Astrocyte of the cerebellum (primary cell): ENCODE measurements around the gene GTF3C1.
"Not testable (repeated sequence)": the region's sequence is repeated elsewhere in the genome, so short reads cannot be mapped to it uniquely, and the experiment has no call there.

Source experiments
- DNase-seq: peaks from one replicate; pipeline ENCODE4 v3.0.0-alpha.2; 2011; ENCODE audit warnings: low read depth
- H3K4me3 ChIP-seq: 2 replicates; pipeline ENCODE4 v1.5.1; 2011; ENCODE audit warnings: mild to moderate bottlenecking, low read depth, low read length, moderate library complexity
- in situ Hi-C: cut with HindIII; loops from 2 replicates; pipeline ENCODE4 v1.10.0; 2017; ENCODE audit warnings: low sequenced_read_pairs
- TF ChIP-seq, protein P1 (sequence below): IDR thresholded peaks from 2 replicates; pipeline ENCODE4 v1.5.1; 2012; ENCODE audit warnings: low read length, low read depth, moderate library complexity, mild to moderate bottlenecking; ENCODE audit errors: missing control alignments

The GTF3C1 gene

DNA sequence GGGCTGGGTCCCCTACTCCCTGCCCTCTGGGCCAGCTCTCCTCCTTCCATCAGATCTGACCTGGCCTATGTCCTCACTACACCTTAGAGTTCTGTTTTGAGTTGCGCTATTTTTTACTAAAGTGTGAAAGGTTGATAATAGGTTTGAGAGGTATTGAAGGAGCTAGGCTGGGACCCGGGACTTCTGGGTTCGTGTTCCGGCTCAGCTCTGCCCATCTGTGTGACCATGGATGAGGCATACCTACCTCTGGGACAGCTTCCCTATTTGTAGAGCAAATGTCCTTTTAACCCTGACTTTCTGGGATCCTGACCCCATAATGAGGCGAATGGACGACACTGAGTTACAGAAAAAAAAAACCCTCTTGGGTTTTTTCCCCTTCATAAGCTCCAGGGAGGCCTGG lies 111.8 kb downstream of the GTF3C1 start:
- DNase-seq, result no peak
- no peak overlapping the region for H3K4me3 ChIP-seq
- in situ Hi-C loops, result no loop called here
- TF ChIP-seq, protein P1, sequence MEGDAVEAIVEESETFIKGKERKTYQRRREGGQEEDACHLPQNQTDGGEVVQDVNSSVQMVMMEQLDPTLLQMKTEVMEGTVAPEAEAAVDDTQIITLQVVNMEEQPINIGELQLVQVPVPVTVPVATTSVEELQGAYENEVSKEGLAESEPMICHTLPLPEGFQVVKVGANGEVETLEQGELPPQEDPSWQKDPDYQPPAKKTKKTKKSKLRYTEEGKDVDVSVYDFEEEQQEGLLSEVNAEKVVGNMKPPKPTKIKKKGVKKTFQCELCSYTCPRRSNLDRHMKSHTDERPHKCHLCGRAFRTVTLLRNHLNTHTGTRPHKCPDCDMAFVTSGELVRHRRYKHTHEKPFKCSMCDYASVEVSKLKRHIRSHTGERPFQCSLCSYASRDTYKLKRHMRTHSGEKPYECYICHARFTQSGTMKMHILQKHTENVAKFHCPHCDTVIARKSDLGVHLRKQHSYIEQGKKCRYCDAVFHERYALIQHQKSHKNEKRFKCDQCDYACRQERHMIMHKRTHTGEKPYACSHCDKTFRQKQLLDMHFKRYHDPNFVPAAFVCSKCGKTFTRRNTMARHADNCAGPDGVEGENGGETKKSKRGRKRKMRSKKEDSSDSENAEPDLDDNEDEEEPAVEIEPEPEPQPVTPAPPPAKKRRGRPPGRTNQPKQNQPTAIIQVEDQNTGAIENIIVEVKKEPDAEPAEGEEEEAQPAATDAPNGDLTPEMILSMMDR, result no peak

DNA sequence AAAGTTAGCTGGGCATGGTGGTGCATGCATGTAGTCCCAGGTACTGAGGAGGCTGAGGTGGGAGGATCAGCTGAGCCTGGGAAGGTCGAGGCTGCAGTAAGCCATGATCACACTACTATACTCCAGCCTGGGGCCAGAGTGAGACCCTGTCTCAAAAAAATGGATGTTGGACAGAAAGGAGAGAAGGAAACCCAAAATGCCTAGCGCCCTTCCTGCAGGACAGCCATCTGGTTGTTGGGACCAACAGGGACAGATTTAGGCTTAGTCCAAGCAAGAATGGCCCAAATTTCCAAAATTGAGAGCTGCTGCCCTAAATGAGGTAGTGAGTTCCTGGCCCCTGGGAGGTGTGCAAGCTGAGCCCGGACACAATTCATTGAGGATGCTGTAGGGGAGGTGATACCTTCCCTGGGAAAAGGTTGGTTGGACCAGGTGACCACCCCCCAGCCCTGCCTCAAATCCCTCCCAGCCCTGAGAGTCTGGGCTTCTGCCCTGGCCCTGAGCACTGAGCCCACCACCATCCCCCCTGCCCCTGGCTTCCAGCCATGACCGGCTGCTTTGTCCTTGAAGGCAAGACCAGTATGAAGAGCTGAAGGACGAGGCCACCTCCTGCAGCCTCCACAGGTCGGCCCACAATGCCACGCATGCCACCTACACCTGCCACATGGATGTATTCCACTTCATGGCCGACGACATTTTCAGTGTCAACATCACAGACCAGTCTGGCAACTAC lies 112.6 kb downstream of the GTF3C1 start:
- DNase-seq, result no peak
- in situ Hi-C loops, result no loop called here
- TF ChIP-seq, protein P1, result no peak
- no peak overlapping the region for H3K4me3 ChIP-seq

DNA sequence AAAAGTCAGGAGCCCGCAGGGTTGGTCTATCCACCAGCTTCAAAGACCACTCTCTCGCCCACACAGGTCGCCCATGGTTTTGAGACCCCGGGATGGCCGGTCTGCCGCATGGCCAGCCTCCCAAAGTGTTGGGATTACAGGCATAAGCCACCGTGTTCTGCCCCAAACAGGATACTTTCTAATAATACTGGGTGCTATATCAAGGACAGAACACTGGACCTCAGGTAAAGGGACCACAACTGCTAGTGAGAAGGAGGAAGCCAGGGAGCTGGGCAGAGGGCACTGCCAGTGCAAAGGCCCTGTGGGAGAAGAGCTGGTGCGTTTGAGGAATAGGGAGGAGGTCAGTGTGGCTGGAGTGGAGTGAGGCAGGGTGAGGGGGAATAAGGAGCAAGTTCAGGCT lies 113.6 kb downstream of the GTF3C1 start:
- H3K4me3 ChIP-seq, result no peak overlapping the region
- TF ChIP-seq, protein P1, result no peak
- in situ Hi-C loops, result no loop called here
- DNase-seq, result no peak

DNA sequence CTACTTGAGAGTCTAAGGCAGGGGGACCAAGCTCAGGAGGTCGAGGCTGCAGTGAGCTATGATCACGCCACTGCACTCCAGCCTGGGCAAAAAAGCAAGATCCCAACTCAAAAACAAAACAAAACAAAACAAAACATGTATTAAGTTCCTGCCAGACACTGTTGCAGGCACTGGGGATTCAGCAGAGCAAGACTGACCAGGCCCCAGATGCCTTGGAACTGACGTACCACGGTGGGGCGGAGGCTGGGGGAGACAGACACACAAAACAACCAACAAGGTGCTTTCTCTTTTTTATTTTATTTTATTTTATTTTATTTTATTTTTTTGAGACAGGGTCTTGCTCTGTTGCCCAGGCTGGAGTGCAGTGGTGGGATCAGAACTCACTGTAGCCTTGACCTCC lies 114.6 kb downstream of the GTF3C1 start:
- H3K4me3 ChIP-seq, in situ Hi-C loops: not testable (repeated sequence)

DNA sequence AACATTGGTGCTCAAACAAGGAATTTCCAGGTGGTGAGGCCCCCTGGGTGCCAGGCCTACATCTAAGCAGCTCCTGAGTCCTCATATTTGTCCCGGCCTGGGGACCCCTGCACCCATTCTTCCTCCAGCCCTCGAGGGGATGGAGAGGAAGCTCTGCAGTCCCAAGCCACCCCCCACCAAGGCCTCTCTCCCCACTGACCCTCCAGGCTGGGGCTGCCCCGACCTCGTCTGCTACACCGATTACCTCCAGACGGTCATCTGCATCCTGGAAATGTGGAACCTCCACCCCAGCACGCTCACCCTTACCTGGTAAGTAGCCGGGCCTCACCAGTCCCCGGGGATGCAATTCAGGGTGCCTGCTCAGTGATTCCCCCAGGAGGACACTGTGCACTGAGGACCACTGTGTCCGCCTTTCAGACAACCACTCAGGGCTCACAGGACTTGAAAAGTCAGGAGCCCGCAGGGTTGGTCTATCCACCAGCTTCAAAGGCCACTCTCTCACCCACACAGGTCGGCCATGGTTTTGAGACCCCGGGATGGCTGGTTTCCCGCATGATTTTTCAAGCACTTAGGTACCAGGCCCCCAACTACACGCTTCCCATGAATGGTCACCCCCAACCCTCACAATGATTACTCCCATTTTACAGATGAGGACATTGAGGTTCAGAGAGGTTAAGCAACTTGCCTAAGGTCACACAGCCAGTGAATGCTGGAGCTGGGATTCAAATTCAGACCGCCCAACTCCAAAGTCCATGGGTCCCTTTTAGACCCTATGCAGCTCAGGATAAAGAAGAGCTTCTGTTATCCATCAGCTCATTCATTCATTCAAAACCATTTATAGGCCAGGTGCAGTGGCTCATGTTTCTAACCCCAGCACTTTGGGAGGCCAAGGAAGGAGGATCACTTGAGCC lies 115.3 kb downstream of the GTF3C1 start:
- no peak for DNase-seq
- TF ChIP-seq, protein P1, result no peak
- in situ Hi-C loops, result no loop called here
- H3K4me3 ChIP-seq, result no peak overlapping the region

More for the DNA sequence above, 114.6 kb downstream of the GTF3C1 start:
- not testable (repeated sequence) for DNase-seq

DNA sequence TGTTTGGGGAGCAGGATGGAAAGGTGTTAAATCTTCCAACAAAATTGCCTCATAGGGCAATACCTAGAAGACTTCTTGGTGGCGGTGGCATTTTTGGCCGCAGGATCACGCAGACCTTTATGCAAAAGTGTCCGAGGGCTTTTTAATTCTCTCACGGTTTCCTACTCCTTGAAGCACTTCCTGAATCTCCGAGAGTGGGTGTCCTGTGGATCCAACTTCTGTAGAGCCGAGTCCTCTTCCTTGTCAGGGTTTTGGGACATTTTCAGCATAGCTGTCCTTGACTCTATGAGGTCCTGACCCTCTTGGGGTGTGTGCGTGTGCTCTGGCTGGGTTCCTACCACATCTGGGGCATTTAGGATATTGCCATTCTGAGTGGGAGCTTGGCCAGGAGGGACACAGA lies 116.1 kb downstream of the GTF3C1 start:
- TF ChIP-seq, protein P1, result no peak
- H3K4me3 ChIP-seq, result no peak overlapping the region
- in situ Hi-C loops, result no loop called here
- no peak for DNase-seq

DNA sequence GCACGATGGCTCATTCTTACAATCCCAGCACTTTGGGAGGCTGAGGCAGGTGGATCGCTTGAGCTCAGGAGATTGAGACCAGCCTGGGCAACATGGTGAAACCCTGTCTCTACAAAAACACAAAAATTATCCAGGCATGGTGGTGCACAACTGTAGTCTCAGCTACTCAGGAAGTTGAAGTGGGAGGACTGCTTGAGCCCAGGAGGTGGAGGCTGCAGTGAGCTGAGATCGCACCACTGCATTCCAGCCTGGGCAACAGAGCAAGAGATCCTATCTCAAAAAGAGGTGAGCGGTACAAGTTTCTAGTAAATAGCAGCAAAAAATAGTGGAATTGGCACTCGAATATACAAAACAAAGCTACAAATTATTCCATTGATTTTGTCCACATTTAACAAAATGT lies 116.5 kb downstream of the GTF3C1 start:
- DNase-seq, H3K4me3 ChIP-seq, in situ Hi-C loops: not testable (repeated sequence)
